A673 (cell line): ENCODE measurements around the gene DBF4.

ENCODE experiments used
- EZH2 ChIP-seq: fragments of 200-600 bp; sonication (generic); IDR thresholded peaks from 2 replicates; pipeline ENCODE4 v1.6.1; 2017; ENCODE audit warnings: borderline replicate concordance, low read depth, mild to moderate bottlenecking, mixed read lengths, antibody characterized with exemption, low read length; ENCODE audit not compliant: poor library complexity, severe bottlenecking
- TF ChIP-seq, protein P1 (sequence below): fragments of 300-800, 200-600 bp; sonication (generic); conservative IDR thresholded peaks from 2 replicates; pipeline ENCODE4 v1.5.1; 2017; ENCODE audit warnings: low read depth, mild to moderate bottlenecking, antibody characterized with exemption, low read length, moderate library complexity, mixed read lengths

DNA sequence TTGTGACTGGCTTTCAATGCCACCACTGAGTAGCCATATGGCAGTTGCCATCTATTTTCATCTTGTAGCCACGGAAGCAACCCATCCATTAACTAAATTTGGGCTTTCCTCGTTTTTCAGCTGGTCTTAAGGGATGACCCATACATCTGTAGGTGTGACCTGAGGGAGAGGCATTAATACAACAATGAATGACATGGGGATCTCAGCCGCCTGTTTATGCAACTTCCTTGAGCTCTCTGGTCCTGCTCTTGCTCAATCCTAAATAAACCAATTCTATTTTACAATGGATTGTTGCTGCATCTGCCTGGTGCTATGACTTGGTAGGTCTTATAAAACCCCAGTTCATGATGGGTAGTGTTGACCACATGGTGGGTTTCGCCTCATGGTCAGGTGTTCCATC lies 35.8 kb downstream of the DBF4 start:
- TF ChIP-seq, protein P1, sequence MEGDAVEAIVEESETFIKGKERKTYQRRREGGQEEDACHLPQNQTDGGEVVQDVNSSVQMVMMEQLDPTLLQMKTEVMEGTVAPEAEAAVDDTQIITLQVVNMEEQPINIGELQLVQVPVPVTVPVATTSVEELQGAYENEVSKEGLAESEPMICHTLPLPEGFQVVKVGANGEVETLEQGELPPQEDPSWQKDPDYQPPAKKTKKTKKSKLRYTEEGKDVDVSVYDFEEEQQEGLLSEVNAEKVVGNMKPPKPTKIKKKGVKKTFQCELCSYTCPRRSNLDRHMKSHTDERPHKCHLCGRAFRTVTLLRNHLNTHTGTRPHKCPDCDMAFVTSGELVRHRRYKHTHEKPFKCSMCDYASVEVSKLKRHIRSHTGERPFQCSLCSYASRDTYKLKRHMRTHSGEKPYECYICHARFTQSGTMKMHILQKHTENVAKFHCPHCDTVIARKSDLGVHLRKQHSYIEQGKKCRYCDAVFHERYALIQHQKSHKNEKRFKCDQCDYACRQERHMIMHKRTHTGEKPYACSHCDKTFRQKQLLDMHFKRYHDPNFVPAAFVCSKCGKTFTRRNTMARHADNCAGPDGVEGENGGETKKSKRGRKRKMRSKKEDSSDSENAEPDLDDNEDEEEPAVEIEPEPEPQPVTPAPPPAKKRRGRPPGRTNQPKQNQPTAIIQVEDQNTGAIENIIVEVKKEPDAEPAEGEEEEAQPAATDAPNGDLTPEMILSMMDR = no peak
- TF ChIP-seq EZH2 = no peak
